Measurements from ENCODE around the gene RSKR. TPM values are rescaled to one million over a fixed set of nuclear protein-coding genes. Genes with fewer than 3 reads are reported as not detected.
A peak's percentile ranks its signal among the peaks of the same experiment; 100 is the strongest.

The RSKR gene
- total and polyA plus RNA-seq, 9 of the 15 experiments (the other 6 are each of a cell fraction or from before 2014, with no cell fraction given), result 1.4 to 42.3 (median 16.2) TPM

DNA sequence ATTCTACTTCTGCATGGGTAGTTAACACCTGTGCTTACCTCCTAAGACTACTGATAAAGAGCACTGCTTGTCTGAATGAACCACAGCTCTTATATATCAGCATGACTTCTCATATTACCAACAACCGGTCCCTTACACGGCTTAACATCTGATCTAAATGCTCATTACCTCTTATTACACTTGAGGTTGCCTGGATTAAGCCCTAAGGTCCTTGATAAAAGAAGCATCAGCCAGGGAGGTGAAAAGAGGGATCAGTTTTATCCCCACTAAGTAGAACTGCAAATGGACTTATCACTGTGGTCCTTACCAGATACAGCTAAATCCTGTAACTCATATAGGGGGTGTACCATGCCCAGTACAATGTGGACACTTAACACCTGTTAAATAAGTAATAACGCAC is 8.2 kb upstream of the RSKR start (continued):
- no peak for TF ChIP-seq FOXA1 (IDR thresholded peaks at IDR 0.05; ENCODE audit: borderline replicate concordance)

DNA sequence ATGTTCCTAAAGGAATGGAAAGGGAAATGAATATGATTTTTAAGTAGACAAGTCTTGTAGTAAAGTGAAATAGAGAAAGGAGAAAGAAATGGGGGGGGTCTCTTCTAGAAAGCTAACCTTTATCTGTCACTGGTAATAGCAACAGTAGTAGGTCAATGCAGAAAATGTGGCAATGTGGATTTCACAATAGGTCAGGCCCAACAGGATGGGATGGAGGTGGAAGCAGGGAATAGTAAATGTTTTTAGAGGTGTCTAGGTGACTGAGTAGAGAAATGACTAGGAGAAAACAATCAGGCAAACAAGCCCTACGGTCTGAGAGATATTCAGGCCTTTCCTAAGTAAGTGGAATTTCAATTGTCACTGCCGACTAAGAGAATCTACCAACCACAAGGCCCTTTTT is 6.0 kb upstream of the RSKR start:
- no TSS peak for BruUV-seq (replicated peaks)
- H3K27ac ChIP-seq (ENCODE audit: extremely low read depth, low read depth, low read length), result no peak overlapping the region
- no peaks in the 10 kb centered on the region for H3K79me2 ChIP-seq (ENCODE audit: control insufficient read depth, insufficient read depth, low read length)
- POLR2A ChIA-PET, result interaction anchor here (0.6 to 2.6 kb wide), 10 partner anchors 8 to 32 kb away, joined by 3 to 10 read pairs (median 4); partner anchors contain the start of gene SPAG5
- H3K9me3 ChIP-seq (replicated peaks; ENCODE audit: control insufficient read depth, insufficient read depth, low read depth, low read length), result no peaks in the 10 kb centered on the region
- no peaks in the 10 kb centered on the region for H3K27me3 ChIP-seq (ENCODE audit: control insufficient read depth in 2 of 2, insufficient read depth in 2 of 2, low read length in 2 of 2)
- no peak overlapping the region for H3K4me2 ChIP-seq (ENCODE audit: insufficient read depth, low read length)
- no peaks in the 10 kb centered on the region for H3K4me1 ChIP-seq (replicated peaks in 1 of 2; ENCODE audit: control insufficient read depth in 2 of 2, insufficient read depth in 2 of 2, low read length in 2 of 2)
- no peak overlapping the region for H3K4me3 ChIP-seq
- WGBS (ENCODE audit: insufficient coverage, low coverage, missing lambda C conversion rate), result 95% methylated on average over 2 of the region's 2 CpGs
- no peaks in the 10 kb centered on the region for H4K20me1 ChIP-seq (replicated peaks; ENCODE audit: control insufficient read depth, insufficient read depth, low read length)
- TF ChIP-seq NBN (IDR thresholded peaks at IDR 0.05; ENCODE audit: low read depth) (no peak), ZSCAN32 (CRISPR knock-in tag; IDR thresholded peaks at IDR 0.05) (no peak), HDGF (IDR thresholded peaks at IDR 0.05) (no peak), CEBPB (tag; IDR thresholded peaks at IDR 0.05) (peak; percentile 54), ZNF311 (CRISPR knock-in tag; IDR thresholded peaks at IDR 0.05) (no peak), CEBPG (CRISPR knock-in tag; IDR thresholded peaks at IDR 0.05) (no peak), CEBPG (tag; conservative IDR thresholded peaks at IDR 0.05 in 1 of 2, IDR thresholded peaks at IDR 0.05 in 1 of 2) (0 out of 4 replicates have a peak, but pooled peaks of 1 of the 2 experiments have one; percentile 12)
- H3K9ac ChIP-seq (ENCODE audit: insufficient read depth in 1 of 2, low read depth in 2 of 2, low read length in 2 of 2), result no peak overlapping the region
- in situ Hi-C loops (cut with MboI), result no loop called here
- CTCF ChIA-PET (ENCODE audit: low intra/inter-chr PET ratio), result interaction anchor here (0.6 kb wide), 1 partner anchor 68 kb away, joined by 6 read pairs; the partner anchor contains the start of gene UNC119
- peaks cover 99% of the 10 kb centered on the region for H3K36me3 ChIP-seq (ENCODE audit: control insufficient read depth, insufficient read depth, low read length)
- DNase-seq (ENCODE audit: extremely low read depth in 1 of 4, low spot score in 3 of 4) (no peak), ATAC-seq (no peak), FAIRE-seq (no peak)
- no peaks in the 10 kb centered on the region for H3K9me1 ChIP-seq (ENCODE audit: control insufficient read depth, insufficient read depth, low read length)
- H2AFZ ChIP-seq (ENCODE audit: low read depth, low read length), result no peak overlapping the region
- intact Hi-C loops (cut with micrococcal nuclease), result no loop called here

All from K562 (cell line).